Fibroblast of upper back skin (primary cell): ENCODE data around the gene S100A13.
"Not testable (repeated sequence)": the region's sequence is repeated elsewhere in the genome, so short reads cannot be mapped to it uniquely, and the experiment has no call there.

Source experiments
- DNase-seq: peaks from one replicate; pipeline ENCODE4 v3.0.0-alpha.2; 2013

S100A13 gene

DNA sequence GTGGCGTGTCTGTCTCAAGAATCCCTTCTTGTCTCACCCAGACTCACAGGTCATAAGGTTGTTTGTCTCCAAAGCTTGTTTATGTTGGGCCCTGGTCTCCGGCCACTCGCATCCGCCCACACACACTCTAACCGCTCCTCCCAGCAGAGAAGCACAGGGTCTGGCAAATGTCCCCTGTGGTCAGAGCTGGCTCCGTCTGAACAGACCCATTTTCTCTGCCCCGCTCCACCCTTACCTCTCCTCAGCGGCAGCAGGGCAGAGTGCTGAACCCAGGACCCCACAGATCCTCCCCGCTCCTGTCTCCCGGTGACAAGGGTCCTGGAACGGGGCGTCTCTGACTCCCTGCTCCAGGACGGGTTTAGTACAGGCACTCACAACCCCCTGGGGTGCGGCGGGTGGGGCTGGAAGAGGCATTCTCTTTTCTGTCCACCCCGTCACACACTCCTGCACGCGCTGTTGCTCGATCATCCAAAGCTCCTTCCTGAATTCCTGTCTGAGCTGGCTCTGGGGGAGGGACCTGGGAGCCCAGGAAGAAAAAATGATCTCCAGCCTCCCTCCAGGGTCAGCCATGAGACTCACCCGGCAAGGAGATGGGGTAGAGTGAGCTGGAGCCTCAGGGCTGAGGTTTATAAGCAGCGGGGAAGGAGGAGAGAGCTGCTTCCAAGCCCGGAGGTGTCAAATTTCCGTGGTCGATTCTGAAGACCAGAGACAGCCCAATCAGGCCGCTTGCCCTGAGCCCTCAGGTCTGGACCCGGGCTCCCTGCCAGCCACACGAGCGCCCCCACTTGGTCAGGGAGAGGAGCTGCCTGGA is at the start of gene S100A13:
S100A13 (minus strand) TSS at position 602 of the 811 bp plus-strand sequence. CDS start 1,033 bp downstream, outside the sequence.
- DNase-seq: peak; percentile 95

DNA sequence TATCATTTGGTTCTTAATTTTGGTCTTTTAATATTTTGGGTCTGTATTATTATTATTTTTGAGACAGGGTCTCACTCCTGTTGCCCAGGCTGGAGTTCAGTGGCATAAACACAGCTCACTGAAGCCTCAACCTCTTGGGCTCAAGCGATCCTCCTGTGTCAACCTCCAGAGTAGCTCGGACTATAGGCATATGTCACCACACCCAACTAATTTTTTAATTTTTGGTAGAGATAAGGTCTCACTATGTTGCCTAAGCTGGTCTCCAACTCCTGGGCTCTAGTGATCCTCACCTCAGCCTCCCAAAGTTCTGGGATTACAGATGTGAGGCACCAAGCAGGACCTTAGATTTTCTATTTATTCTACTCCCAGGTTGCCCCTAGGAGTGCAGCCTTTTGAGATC is 46.2 kb upstream of the S100A13 start:
- DNase-seq: no peak

DNA sequence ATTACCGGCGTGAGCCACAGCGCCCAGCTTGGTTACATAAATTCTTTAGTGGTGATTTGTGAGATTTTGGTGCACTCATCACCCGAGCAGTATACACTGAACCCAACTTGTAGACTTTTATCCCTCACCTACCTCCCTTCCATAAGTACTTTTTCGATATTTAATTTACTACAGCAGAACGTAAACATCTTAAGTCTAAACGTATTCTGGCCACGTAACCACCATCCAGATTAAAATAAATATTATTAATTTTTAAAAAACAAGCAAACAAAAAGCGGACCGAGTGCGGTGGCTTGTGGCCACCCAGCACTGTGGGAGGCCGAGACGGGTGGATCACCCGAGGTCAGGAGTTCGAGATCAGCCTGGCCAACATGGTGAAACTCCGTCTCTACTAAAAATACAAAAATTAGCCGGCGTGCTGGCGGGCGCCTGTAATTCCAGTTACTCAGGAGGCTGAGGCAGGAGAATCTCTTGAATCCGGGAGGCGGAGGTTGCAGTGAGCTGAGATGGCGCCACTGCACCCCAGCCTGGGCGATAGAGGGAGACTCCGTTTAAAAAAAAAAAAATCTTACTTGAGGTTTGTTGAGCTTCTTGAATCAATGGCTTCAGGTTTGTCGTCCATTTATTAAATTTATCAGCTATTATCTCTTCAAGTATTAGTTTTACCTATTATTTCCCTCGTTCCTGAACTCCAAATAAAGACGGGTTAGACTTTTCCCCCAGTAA is 44.5 kb upstream of the S100A13 start:
- DNase-seq: not testable (repeated sequence)

DNA sequence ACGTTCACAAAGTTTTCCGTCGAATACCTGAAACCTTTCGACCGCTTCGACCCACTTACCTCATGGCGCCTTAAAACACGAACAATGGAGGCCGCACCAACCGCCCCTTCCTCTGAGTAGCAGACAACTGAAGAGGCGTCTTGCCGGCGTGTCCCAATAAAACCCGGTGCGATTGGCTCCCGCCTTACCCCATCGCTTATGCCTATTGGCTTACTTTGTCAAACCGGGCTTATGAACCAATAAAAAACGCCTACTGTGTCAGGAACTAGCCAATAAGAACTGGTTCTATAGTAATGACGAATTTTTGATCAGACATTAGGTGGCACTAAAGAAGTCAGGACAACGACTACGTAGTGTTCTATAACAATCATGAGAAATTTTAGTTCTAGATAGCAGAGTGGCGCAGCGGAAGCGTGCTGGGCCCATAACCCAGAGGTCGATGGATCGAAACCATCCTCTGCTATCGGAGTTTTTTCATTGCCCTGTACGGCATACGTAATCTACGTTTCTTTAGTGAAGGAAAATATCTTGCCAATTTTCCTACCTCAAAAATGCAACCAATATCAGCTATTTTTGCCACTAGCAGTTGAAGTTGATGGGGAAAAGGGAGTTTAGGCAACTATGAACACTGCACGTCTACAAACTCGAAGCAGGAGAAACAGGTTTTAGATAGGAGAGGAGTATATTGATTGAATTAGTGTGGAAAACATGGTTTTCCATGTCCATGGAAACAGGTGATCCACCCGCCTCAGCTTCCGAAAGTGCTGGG is 43.7 kb upstream of the S100A13 start, which contains the start of gene ILF2:
ILF2 (minus strand) TSS at position 135 of the 769 bp plus-strand sequence; CDS start at position 64, 71 bp downstream.
- peak; percentile 100 for DNase-seq

DNA sequence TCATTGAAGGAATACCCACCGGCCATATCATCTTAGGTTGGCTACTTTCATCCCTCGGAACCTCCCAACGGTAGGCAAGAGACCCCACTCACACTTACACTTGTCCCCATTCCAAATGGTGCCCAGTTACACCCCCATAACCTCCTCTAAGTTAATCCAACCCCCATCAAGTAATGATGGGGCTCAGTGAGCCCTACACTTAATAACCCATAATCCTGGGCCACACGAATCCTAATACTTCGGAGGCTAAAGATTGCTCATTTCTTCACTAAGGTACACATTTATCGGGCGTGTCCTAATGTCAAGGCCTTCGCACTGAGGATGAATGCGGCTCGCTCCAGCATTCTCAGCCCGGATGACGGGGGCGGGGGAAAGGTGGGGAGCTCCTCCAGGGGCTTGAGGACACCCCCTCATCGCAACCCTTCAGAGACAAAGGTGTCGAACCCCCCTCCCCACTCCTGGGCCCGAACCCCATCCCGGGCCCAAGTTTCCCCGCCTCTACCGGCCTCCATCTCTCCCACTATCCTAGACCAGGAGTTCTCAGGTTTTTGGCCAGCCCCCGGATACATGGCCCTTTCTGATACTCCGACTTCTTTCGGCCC is 43.1 kb upstream of the S100A13 start:
- DNase-seq: no peak

DNA sequence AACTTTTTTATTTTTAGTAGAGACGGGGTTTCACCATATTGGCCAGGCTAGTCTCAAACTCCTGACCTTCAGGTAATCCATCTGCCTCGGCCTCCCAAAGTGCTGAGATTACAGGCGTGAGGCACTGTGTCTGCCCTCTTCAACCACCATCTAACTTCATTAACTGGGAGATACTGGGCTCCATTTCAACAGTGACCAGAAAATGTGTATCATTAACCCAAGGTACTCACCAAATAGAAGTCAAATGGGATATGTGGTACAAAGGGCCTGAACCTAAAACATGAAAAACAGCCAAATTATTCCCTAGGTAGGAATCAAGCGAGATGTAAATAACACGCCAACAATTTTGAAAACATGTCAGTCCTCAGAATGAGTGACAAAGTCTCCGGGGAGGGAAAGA is 42.3 kb upstream of the S100A13 start:
- no peak for DNase-seq

DNA sequence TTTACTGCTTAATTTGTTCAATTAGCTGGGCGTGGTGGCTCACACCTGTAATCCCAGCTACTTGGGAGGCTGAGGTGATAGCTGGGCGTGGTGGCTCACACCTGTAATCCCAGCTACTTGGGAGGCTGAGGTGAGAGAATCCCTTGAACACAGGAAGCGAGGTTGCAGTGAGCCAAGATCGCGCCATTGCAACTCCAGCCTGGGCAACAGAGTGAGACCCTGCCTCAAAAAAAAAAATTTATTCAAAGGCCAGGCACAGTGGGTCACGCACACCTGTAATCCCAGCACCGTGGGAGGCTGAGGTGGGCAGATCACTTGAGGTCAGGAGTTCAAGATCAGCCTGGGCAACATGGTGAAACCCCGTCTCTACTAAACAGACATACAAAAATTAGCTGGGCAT is 41.4 kb upstream of the S100A13 start:
- DNase-seq: not testable (repeated sequence)

DNA sequence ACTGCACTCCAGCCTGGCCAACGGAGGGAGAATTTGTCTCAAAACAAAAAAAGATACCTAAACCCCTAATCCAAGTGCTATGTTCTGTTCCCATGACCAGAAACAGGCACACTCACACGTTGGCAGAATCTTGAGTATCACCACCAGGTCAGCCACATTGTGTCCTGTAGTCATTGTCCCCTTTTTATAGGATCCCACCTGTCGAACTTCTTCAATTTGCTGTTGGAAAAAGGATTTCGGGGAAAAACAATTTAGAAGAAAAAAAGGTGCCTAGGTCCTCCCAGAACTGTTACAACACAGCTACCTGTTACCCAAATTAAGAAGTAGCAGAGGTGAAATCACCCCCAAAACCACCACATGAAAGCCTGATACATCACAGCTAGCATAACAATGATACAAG is 40.1 kb upstream of the S100A13 start:
- DNase-seq: no peak

DNA sequence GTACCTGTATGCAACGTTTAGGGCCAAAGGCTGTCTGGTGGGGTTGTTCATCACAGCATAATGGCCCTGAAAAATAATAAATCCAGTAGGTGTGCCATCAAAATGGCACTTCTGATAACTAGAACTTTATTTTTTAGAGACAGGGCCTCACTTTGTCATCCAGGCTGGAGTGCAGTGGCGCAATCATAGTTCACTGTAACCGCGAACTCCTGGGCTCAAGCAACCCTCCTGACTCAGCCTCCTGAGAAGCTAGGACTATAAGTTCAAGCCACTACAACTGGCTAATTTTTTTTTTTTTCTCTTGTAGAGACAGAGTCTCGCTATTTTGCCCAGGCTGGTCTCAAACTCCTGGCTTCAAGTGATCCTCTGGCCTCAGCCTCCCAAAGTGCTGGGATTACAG is 35.9 kb upstream of the S100A13 start:
- no peak for DNase-seq

DNA sequence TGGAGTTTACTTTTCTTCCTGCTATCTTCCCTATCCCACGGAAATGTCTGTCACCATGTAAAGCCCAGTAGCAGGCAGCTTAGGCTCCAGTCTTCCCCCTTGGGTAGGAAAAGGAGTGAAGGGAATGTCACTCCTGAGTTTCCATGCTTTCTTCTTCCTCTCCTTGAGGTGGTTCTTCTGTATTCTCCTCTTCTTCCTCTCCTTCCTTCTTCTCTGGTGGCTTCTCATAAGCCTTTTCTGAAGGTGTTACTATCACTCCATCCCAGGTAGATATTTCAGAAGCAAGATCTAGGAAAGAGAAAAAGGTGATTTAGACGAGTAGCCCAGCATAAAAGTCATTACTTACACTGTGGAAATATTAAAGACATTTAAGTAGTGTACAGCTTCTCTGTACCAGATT is 35.0 kb upstream of the S100A13 start:
- no peak for DNase-seq

DNA sequence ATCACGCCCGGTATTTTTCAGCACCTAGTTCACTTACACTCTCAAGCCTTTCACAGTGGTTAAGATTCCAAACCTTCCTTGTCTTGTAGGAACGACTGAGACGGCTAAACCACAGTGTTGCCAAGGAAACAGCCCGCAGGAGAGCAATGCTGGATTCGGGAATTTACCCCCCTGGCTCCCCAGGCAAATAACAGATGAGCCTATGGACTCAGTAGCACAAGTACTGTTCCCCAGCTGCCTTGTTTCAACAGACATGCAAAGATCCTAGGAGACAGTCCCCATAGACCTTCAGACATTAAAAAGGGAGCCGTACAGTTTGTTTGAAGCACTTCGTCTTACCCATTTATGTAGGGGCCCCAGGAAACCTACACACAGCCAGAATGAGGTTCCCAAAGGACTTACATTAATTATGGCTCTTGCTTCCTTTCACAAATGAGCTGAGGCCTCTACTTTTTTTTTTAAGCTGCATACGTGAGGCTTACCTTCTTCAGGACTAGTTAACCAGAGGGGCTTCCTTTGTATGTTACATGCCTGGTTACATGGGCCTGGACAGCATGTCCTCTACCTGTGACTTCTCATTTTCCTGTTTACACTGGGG is 33.9 kb upstream of the S100A13 start:
- DNase-seq: no peak

DNA sequence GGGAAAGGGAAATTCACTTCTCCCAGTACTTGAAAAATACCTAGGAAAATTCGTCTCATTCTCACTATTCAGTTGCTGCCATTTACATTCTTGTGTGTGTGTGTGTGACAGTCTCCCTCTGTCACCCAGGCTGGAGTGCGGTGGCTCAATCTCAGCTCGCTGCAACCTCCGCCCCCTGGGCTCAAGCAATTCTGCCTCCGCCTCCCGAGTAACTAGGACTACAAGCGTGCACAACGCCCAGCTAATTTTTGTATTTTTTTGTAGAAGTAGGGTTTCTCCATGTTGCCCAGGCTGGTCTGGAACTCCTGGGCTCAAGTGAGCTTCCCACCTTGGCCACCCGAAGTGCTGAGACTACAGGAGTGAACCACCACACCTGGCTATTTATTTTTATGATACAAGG is 32.4 kb upstream of the S100A13 start:
- DNase-seq: no peak

DNA sequence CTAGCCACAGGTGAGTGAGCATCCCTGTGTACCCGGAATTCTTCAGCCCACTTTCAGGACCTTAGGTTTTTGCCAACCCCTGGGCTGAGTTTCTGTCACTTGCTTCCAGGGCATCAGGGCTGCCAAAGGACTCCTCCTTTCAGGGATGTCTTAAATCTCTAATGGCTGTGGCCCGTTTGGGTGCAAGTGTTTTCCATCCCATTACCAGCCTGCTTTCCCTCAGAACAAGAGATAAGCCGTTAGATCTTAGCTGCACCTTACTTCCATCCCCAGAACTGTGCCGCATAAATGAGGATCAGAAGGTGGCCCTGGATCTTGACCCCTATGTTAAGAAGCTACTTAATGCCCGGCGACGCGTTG is 31.9 kb upstream of the S100A13 start:
- no peak for DNase-seq

DNA sequence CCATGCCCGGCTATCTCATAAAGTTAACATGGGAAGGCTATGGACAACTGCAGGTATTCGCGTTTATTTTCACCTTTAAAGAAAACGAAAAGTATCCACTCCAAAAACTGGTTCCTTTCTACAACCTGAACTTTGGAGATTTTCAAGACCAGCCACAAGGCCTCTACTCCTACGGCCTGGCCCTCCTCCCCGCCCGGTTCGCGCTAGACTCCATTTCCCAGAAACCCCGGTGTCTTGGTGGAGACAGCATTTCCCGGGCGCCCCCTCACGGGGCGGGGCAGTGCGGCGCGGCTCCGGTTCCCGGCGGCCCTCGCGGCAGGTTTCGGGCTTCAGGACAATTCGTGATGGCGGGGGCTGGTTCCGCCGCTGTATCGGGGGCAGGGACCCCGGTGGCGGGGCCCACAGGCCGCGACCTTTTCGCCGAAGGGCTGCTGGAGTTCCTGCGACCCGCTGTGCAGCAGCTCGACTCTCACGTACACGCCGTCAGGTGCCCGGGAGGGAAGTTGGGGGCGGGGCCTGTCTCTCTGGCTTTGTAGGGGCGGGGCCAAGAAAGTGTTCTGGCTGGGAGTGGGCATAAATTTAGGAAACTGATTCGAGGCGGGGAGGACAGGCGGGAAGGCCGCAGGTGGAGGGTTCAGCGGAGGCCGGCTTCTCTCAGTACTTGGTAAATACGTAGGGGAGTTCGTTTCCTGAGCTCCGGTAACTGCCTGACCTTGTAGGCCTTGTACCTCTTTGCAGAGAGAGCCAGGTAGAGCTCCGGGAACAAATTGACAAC is 31.3 kb upstream of the S100A13 start, which contains the start of gene SNAPIN:
SNAPIN (plus strand) TSS at position 304 of the 775 bp plus-strand sequence; CDS start at position 345, 41 bp downstream.
- DNase-seq: peak; percentile 87

DNA sequence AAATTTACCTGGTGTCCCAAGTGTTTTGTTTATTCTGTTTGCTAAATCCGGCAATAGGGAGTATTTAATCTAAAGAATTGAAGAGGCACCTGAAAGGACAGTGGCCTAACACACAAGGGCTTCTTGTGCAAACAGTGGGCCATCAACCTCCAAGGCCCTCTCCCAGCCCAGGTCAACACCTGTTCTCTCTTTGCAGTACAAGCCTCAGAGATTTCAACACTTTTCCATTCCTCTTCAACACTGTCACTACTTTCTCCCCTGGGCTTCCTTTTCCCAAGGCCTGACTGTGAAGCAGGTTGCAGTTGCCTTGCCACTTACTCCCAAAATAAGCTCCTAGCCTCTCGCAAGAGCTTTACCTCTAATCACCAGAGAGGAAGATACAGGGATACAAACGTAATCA is 28.0 kb upstream of the S100A13 start:
- DNase-seq: no peak

DNA sequence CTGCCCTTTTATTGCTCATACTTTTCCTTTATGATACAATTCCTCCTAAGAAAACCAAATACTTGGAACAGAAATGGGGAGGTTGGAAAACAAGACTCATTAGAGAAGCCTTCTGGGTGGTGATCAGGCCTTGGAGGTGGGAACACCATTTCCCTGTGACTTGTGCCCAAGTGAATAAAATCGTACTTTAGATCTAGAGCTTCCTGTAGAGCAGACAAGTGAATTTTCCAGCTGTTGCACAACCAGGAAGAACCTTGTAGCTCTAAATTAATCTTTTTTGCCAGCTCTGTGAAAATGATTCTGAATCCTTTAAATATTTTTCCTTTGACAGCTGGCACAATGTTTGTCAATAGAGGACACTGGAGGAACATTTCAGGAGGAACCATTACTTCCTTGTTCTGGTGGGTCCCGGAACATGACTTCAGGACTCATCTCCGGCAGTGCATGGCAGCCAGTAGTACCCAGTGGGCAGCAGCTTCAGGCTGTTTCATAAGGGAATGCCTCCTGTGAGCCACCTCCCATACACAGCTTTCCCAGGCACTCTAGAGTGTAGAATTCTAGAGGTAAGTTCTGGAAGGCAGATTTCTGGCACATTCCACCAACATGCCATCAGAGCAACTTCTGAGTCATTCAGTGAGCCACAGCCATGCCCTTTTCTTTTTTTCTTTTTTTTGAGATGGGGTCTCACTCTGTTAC is 25.6 kb upstream of the S100A13 start:
- DNase-seq: peak; percentile 37

DNA sequence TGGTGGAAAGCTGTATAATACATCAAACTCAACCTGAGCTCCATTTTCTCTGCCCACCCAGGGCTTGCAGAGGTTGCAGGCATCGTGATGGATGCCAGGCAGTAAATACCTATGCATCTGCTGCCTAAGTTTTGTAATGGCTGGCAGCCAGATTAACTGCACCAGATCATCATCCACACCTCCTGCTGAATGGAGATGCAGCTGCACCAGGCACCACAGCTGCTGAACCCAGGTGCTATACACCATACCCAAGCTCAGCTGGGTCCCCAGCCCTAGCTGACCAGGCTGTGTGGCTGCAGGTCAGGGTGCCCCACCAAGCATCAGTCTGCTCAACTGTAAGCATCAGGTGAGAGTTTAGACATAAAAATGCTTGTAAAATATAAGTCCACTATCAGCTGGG is 24.5 kb upstream of the S100A13 start:
- DNase-seq: no peak

DNA sequence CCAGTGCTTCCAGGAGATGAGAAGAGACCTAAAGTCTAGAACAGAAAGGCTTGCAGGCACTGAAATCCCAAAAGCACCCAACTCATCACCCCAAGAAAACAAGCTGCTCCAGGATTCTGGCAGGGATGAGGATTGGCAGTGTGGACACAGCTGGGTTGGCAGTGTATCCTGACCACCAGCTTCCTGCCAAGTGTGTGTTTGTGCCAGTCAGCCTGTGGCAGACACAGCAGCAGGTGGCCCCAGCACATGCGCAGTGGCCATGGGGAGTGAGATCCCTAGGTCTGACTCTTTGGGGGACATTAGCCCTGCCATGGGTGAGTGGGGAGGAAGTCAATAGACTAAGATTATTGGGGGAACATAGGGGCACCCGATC is 22.5 kb upstream of the S100A13 start:
- no peak for DNase-seq

DNA sequence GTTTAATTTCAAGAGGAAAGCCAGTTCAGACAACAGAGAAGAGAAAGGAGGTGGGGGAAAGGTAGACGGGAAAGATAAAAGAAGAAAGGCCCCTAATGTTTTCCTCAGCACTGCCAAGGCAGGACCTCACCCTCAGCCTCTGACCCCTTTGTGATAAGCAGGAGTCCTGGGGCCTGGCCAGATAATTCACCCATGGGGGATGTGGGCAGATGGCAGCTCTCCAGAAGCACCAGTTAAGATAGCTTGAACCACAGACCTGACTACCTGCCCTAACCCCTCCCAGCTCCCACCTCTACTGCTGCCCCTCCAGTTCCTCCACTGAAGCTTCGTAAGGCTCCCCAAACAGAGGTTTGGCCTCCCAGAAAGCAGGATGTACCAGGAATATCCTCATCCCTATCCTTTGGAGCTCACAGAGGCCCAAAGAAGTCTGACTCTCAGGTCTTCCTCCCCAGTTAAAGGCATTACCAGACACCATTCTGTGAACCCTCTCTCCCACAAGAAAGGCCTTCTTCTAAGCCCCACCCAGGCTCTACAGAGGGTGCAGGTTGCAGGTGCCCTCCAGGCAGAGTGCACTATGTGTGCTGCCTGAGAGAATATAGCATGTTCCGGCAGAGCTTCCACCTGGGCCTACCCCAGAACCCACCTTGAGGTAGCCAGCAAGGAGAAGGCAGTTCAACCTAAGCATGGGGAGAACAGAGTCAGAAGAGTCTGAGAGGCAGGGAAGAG is 22.0 kb upstream of the S100A13 start:
- DNase-seq: no peak

DNA sequence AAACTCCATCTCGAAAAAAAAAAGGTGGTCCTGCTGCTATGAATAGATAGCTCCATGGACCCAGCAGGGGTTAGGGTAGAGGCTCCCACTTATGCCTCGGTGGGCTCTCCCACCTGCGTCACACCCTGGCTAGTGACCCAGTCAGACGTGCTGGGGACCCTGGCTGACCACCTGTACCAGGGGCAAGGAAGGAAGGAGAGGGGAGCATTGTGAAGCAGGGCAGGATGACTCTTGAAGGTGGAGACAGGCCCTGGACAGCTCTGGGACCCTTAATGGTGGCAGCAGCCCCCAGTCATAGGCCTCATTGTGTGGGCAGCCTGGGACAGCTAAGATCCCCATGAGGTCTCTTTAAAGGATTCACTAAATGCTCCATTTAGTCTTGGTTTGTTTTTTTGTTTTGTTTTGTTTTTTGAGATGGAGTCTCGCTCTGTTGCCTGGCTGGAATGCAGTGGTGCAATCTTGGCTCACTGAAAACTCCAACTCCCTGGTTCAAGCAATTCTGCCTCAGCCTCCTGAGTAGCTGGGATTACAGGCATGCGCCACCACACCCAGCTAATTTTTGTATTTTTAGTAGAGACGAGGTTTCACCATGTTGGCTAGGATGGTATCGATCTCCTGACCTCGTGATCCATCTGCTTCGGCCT is 20.8 kb upstream of the S100A13 start:
- no peak for DNase-seq
